Ishikawa (cell line): ENCODE data around the gene MKRN1.

ENCODE experiments used
- CEBPB ChIP-seq: IDR thresholded peaks from 2 replicates; pipeline ENCODE4 v1.6.1; 2012
- CREB1 ChIP-seq: IDR thresholded peaks from 2 replicates; pipeline ENCODE4 v1.6.1; 2012; ENCODE audit warnings: low read depth
- EGR1 ChIP-seq: IDR thresholded peaks from 2 replicates; pipeline ENCODE4 v1.6.1; 2012
- EP300 ChIP-seq: IDR thresholded peaks from 2 replicates; pipeline ENCODE4 v1.6.1; 2012; ENCODE audit warnings: borderline replicate concordance
- FOXM1 ChIP-seq: IDR thresholded peaks from 2 replicates; pipeline ENCODE4 v1.6.1; 2012; ENCODE audit warnings: low read depth, borderline replicate concordance
- MAX ChIP-seq: IDR thresholded peaks from 2 replicates; pipeline ENCODE4 v1.6.1; 2012
- NFIC ChIP-seq: IDR thresholded peaks from 2 replicates; pipeline ENCODE4 v1.6.1; 2012
- RAD21 ChIP-seq: IDR thresholded peaks from 2 replicates; pipeline ENCODE4 v1.6.1; 2012; ENCODE audit warnings: low read depth
- REST ChIP-seq: IDR thresholded peaks from 2 replicates; pipeline ENCODE4 v1.6.1; 2012; ENCODE audit warnings: low read depth, mild to moderate bottlenecking
- TAF1 ChIP-seq: IDR thresholded peaks from 2 replicates; pipeline ENCODE4 v1.6.1; 2012; ENCODE audit warnings: low read depth, mild to moderate bottlenecking
- TCF12 ChIP-seq: IDR thresholded peaks from 2 replicates; pipeline ENCODE4 v1.6.1; 2012; ENCODE audit warnings: low read depth
- TEAD4 ChIP-seq: IDR thresholded peaks from 2 replicates; pipeline ENCODE4 v1.6.1; 2012
- USF1 ChIP-seq: IDR thresholded peaks from 2 replicates; pipeline ENCODE4 v1.6.1; 2012
- YY1 ChIP-seq: IDR thresholded peaks from 2 replicates; pipeline ENCODE4 v1.6.1; 2012; ENCODE audit warnings: low read depth
- ZBTB7A ChIP-seq: IDR thresholded peaks from 2 replicates; pipeline ENCODE4 v1.6.1; 2012; ENCODE audit warnings: low read depth

The MKRN1 gene

GRCh38 chr7:140458201-140458600 lies 21.1 kb downstream of the MKRN1 start:
- TF ChIP-seq CREB1, result no peak
- no peak for TF ChIP-seq ZBTB7A

GRCh38 chr7:140456551-140457051 lies 22.7 kb downstream of the MKRN1 start:
- no peak for TF ChIP-seq RAD21
- no peak for TF ChIP-seq ZBTB7A
- no peak for TF ChIP-seq TCF12
- no peak for TF ChIP-seq NFIC
- no peak for TF ChIP-seq TEAD4
- TF ChIP-seq YY1, result no peak
- no peak for TF ChIP-seq CREB1
- TF ChIP-seq USF1, result no peak
- TF ChIP-seq REST, result no peak
- no peak for TF ChIP-seq CEBPB
- TF ChIP-seq MAX, result no peak
- TF ChIP-seq EGR1, result no peak
- no peak for TF ChIP-seq FOXM1
- no peak for TF ChIP-seq TAF1
- no peak for TF ChIP-seq EP300

GRCh38 chr7:140455743-140456142 lies 23.6 kb downstream of the MKRN1 start:
- TF ChIP-seq TAF1, result no peak
- no peak for TF ChIP-seq USF1
- no peak for TF ChIP-seq CEBPB
- TF ChIP-seq RAD21, result no peak
- TF ChIP-seq REST, result no peak
- TF ChIP-seq ZBTB7A, result no peak
- TF ChIP-seq TEAD4, result no peak
- TF ChIP-seq TCF12, result no peak
- TF ChIP-seq NFIC, result no peak
- TF ChIP-seq CREB1, result no peak
- no peak for TF ChIP-seq FOXM1
- TF ChIP-seq EP300, result no peak
- TF ChIP-seq YY1, result no peak
- TF ChIP-seq MAX, result no peak
- no peak for TF ChIP-seq EGR1

GRCh38 chr7:140454657-140455015 lies 24.7 kb downstream of the MKRN1 start:
- TF ChIP-seq YY1, result no peak
- TF ChIP-seq REST, result no peak
- TF ChIP-seq CEBPB, result no peak
- no peak for TF ChIP-seq USF1
- TF ChIP-seq TCF12, result no peak
- no peak for TF ChIP-seq NFIC
- TF ChIP-seq CREB1, result no peak
- TF ChIP-seq TEAD4, result no peak

- no peak for TF ChIP-seq CEBPB
- no peak for TF ChIP-seq CREB1
- no peak for TF ChIP-seq EP300
- TF ChIP-seq TCF12, result no peak
- no peak for TF ChIP-seq FOXM1
- no peak for TF ChIP-seq RAD21
- no peak for TF ChIP-seq ZBTB7A
- no peak for TF ChIP-seq MAX
- no peak for TF ChIP-seq YY1
- no peak for TF ChIP-seq EGR1
- TF ChIP-seq REST, result no peak
- TF ChIP-seq NFIC, result no peak
- no peak for TF ChIP-seq TAF1
- TF ChIP-seq TEAD4, result no peak
- no peak for TF ChIP-seq USF1
Measured at GRCh38 chr7:140453273-140453672, 26.0 kb downstream of the MKRN1 start.
